LoVo (cell line): ENCODE data around the gene IRX4.

ENCODE experiments used
- DNase-seq: peaks from one replicate; pipeline ENCODE4 v3.0.0-alpha.2; 2016; ENCODE audit warnings: low spot score

Gene IRX4

GRCh38 chr5:1882337-1883119 is at the start of gene IRX4:
TSS of gene IRX4 (minus strand) at chr5:1882925. CDS start at chr5:1882647, 278 bp downstream.
- no peak for DNase-seq

- no peak for DNase-seq
Measured at GRCh38 chr5:1931604-1932231, 49.0 kb upstream of the IRX4 start.

DNA sequence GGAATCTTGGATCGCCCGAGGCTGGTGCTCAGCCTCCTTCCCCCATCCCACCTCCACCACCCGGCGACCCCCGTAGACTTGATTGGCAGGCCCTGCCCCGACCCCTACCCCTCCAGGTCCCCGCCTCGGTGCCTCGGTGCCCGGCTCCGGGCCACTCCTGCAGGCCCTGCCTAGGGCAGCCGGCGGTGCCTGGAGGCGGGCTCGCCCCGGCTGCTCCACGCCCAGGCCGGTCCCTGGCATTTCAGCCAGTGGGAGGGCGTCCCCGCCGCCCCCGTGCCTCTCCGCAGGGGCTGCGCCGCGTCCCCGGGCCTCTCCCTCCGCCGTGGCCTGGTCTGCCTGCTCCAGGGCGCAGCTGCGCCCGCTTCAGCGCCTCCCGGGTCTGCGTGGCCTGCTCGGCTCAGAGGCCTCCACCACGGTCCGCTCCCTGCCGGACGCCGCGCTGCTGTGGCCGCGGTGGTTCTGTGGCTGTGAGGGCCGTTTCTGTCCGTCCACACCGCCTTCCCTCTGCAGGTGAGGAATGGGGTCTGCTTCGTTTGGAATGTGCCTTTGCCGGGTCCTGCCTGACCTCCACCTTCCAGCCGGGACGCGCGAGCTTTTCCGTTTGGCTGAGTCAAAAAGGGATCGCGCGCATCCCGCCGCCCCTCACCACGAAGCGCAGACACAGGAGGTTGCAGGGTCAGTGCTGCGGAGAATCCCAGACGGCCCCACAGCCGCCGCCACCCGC is 48.3 kb upstream of the IRX4 start:
- DNase-seq: no peak

DNA sequence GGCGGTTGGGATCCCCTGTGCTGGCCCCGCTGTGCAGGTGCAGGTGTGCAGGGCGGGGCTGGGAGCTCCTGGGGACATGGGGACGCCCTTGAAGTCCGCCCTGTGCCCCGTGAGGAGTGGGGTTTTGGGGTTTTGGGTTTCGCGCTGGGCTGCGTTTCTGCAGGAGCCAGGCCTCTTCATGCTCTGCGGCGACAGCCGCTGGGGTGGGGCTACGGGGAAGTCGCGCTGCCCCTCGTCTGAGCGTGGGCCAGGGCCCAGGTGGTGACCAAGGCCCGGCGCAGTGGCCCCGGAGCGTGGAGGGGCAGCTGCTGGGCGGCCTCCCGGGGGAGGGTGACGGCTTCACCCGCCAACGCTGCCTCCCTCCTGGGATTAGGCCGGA is 47.8 kb upstream of the IRX4 start:
- no peak for DNase-seq

GRCh38 chr5:1929108-1929991 is 46.6 kb upstream of the IRX4 start:
- no peak for DNase-seq

DNA sequence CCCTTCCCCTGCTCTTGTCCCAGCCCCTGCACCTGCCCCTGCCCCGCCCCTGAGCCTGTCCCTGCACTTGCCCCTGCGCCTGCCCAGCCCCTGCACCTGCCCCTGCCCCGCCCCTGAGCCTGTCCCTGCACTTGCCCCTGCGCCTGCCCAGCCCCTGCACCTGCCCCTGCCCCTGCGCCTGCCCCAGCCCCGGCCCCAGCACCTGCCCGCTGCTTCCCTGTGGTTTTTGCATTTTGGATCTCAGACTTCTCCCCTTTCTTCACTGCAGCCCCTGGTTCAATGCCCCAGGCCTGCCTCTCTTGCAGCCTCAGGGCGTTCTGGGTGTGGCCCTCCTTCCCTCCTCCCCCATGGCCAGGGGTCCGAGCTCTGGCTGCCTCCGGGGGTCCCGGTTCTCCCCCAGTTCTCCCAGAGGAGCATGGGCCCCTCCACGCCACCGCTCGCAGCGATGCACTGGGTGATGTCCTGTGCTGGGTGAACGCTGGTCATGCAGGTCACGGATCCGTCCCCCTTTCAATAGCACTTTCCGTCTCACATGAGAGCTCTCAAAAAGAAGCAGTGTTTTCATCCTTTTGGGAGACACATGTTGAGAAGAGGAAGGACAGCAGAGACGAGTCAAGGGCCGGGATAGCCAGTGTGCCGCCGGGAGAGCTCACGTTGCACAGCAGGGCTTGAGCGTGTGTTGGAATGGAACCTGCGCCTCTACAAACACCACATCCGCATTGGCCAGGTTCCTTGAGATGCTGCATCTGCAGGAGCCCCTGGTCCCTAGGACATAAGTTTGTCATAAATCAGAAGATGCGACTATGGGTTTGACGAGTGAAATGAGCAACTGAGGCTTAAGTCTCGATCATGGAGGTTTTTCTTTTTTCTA is 44.0 kb upstream of the IRX4 start:
- no peak for DNase-seq

- no peak for DNase-seq
Measured at GRCh38 chr5:1926071-1926440, 43.3 kb upstream of the IRX4 start.

GRCh38 chr5:1925111-1926070 is 42.7 kb upstream of the IRX4 start:
- no peak for DNase-seq

GRCh38 chr5:1923766-1924165 is 41.0 kb upstream of the IRX4 start:
- no peak for DNase-seq

DNA sequence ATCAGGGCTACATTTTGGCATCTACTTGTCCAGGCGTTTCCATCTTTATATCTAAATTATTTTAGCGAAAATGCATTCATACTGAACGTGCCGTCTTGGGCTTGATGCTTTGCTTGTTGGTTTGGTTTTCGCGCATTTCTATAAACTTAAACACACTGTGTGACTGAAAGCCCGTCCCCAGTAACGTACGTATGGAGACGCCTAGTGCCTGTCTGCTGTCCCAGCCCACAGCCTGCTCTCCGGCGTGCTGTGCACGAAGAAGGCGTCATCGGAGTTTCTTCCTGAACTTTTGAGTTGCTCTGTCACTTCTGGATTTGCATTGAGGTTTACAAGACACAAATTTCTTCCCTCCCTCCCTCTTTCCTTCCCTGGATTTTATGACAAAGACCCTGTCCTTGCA is 40.6 kb upstream of the IRX4 start:
- DNase-seq: no peak

DNA sequence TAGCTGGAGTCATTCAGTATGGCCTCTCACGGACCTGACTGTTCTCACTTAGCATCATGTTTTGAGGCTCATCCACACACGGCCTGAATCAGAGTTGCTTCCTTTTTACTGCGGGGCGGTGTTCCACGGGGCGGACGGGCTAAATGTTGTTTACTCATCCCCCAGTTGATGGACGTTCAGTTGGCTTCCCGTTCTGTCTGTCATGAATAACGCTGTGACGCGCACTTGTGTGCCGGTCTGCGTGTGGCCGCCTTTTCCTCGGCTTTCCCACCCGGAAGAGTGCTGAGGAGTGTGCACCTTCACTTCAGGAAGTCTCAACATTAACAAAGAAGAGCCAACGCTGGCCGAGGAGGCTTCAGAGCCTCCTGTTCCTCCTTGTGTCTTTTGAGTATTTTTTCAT is 39.0 kb upstream of the IRX4 start:
- no peak for DNase-seq

DNA sequence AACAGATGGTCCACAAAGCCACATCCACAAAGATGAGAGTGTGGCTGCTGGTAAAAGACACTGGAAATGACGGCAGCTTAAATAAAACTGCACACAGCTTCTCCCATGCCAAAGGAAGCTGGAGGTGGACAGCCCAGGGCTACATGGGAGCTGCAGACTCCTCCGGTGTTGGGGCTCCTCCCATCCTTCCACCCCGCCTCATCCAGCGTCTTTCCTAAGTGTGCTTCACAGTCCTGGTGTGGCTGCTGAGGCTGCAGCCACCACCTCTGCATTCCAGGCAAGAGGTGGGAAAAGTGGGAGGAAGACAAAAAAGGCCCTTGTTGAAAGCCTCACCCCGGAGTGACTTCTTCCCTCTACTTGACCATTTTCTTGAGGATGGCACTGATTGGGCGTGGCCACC is 37.0 kb upstream of the IRX4 start:
- no peak for DNase-seq

DNA sequence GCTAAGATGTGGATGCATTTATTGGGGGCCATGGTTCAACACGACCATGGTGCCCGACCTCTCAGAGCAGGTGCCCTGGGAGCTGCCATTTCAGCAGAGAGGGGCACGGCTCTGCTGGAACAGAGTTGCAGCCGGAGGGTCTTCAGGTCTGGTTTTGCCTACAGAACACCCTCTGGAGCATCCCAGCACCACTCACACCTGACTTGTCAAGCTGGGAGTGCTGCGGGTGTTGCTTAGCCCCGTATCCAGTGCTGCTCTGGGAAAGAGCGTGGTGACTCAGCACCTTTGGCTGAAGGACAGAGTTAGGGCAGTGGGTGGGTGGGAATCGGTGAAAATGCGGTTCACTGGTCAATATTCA is 36.5 kb upstream of the IRX4 start:
- DNase-seq: no peak

DNA sequence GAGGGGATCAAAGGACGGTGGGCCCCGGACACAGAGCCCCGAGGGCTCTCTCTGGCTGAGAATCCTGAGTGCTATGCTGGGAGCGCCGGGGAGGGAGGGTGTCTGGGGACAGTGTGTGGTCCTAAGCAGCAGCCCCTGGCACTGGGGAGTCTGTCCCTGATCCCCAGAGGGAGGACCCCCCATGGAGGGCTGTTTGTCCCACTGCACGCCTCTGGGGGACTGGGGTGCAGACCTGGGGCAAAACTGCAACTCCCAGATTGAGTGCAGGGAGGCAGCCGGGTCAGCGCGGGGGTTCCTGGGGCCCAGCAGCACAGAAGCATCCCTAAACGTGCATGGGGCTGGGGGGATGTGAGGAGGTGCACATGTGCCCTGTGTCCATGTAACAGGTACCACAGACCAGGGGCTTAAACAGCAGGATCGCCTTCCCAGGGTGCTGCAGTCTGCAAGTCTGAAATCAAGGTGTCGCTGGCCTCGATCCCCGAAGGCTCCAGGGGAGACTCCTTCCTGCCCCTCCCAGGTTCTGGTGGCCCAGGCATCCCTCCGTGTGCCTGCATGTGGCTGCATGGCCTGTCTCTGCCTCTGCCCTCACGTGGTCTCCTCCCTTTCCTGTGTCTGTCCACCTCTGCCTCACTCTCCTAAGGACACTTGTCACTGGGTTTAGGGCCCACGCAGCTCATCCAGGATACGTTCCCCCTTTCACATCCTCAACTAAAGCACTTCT is 35.9 kb upstream of the IRX4 start:
- DNase-seq: no peak

DNA sequence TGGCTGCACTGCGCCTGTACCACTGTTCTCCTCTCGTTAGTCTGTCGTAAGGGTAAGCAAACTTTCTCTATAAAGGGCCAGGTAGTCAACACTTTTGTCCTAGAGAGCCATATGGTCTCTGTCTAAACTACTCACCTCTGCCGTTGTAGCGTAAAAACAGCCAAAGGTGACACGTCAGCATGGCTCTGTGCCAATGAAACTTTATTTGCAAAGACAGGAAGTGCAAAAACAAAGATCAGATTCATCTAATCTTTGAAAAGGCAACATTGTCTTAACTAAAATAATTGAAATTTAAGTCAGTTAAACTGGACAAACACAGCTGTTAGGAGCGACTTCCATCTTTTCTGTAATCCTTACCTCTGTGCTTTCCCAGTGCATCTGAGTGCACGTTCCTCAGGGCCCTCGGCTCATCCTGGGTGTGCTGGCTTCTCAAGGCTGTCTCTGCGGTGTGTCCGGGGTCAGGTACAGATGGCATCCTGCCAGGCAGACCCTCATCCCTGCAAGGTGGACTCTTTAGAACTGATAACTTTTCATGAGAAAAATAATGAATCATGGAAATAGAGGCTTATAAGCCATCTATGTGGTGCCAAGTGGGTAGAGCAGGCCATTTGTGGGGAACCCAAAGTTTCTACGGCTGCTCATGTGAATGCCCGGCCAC is 35.2 kb upstream of the IRX4 start:
- DNase-seq: no peak

DNA sequence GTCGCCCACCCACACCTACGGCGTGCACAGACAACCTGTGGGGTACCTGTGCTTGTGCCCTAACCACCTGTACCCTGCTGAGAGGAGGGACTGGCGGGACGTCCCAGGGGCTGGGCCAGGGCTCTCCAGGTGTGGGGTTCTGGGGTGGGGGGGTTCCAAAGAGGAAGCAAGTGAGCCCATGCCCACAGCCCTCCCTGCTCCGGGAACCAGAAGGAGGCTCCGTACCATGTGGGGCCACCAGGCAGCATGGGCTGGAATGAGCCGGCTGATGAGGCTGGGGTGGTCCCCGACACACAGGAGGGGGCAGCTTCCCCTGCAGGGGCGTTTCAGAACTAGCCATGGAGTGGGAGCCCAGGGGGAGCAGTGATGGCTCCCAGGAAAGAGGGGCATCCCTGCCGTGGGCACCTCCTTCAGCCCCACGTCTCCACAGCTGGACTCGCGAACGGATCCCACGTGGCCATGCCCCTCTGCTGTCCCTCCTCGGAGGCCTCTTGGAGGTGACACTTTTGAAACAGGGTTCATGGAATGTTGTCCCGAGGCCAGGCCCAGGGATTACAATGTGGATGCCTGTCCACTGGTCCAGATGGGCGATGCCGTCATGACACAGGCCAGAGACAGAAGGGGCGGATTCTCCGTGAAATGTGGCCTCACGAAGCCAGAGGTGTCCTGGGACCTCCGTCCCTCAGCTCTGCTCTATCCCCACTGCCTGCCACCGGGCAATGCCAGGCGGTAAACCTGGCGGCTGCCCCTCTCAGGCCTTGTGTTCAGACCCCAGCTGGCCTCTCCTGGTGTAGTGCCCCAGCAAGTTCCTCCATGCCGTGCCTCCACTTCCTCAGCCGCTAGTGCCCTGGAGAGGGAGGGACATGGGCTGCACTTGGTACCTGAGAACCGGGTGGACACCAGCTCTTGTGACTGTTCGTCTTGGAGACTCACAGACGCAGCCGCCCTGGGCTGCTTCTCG is 33.6 kb upstream of the IRX4 start:
- DNase-seq: no peak

DNA sequence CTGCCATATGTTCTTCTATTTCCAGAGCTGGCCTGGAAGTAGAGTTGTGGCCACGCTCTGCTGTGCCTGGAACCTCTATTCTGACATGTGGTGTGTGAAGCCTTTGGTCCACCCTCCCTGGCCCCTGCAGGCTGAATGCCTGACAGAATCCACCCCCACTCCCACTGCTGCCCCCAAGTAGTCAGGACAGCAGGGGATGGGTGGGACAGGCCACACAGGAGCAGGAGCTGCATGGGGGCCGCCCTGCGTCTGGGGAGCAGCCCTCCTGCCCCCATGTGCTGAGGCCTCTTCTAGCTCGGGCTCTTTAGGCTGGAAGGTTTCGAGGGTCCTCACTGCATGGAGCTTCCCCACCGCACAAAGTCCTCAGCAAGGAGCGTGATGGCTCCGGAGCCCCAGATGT is 32.6 kb upstream of the IRX4 start:
- no peak for DNase-seq

GRCh38 chr5:1914471-1914870 is 31.7 kb upstream of the IRX4 start:
- DNase-seq: no peak
